BJ (cell line): ENCODE data around the gene RBM7. TPM values are rescaled to one million over a fixed set of nuclear protein-coding genes. Genes with fewer than 3 reads are reported as not detected.
A peak's percentile ranks its signal among the peaks of the same experiment; 100 is the strongest.

Source experiments
- CTCF ChIA-PET: fragments of 350-600 bp; formaldehyde crosslinking; extraction: SDS; loops from one replicate; lab custom pipeline; 2021; ENCODE audit warnings: antibody characterized with exemption, inconsistent platforms; lab: Yijun Ruan, JAX
- POLR2A ChIA-PET: fragments of 300-600 bp; sonication (Branson Sonifier 250); formaldehyde crosslinking; extraction: SDS; loops from one replicate; lab custom pipeline; 2021; ENCODE audit warnings: antibody characterized with exemption; lab: Charles Lee
- DNase-seq: peaks from one replicate; pipeline ENCODE4 v3.0.0-alpha.2; 2011; ENCODE audit warnings: low read depth
- H3K27me3 ChIP-seq: 2 replicates; pipeline ENCODE4 v1.6.0; 2011; ENCODE audit warnings: low read length; ENCODE audit not compliant: control insufficient read depth, insufficient read depth
- H3K36me3 ChIP-seq: 2 replicates; pipeline ENCODE4 v1.5.1; 2011; ENCODE audit warnings: low read length; ENCODE audit not compliant: control insufficient read depth, insufficient read depth
- H3K4me3 ChIP-seq: 2 replicates; pipeline ENCODE4 v1.5.1; 2011; ENCODE audit warnings: low read depth, mild to moderate bottlenecking, control low read depth, low read length
- CTCF ChIP-seq: IDR thresholded peaks from 2 replicates; pipeline ENCODE4 v1.5.1; 2011; ENCODE audit warnings: low read depth, mild to moderate bottlenecking, control low read depth, inconsistent platforms, low read length, moderate library complexity; ENCODE audit not compliant: insufficient read depth
- polyA plus RNA-seq: library from polyadenylated mRNA; depleted of rRNA; stranded (reverse); fragments of >200 nt; gene quantifications from 2 replicates; pipeline ENCODE4 v1.2.3, GENCODE V29; 2011

Gene RBM7
- polyA plus RNA-seq, 1 experiment: 35.5 TPM

- POLR2A ChIA-PET: no interaction called here
- TF ChIP-seq CTCF: no peak
- H3K36me3 ChIP-seq: peaks cover 2% of the 10 kb centered on the region
- CTCF ChIA-PET: no interaction called here
- no peaks in the 10 kb centered on the region for H3K27me3 ChIP-seq
- DNase-seq: no peak
- peak overlapping the region; percentile 72 for H3K4me3 ChIP-seq
Measured at GRCh38 chr11:114400915-114401223, 403 bp downstream of the RBM7 start.

DNA sequence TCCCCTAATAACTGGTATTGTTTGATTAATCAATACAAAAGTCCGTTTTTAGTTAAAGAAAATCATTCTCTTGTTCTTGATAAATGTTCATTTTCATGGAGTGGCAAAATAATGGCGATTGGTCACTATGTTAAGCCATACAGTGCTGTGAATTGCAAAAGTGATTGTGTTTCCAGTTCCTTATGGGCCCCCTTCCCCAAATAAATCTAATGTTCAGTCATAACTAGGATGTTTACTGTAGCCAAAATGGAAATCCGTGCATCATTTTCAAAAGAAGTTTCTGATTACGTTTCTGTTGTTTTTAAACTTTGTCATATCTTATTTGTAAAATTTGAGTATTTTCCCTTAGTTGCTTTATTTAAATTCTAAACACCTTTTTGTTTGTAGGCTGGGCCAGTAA is 845 bp downstream of the RBM7 start:
- Histone ChIP-seq H3K27me3 (no peaks in the 10 kb centered on the region), H3K4me3 (peak overlapping the region; percentile 72), H3K36me3 (peaks cover 2% of the 10 kb centered on the region)
- DNase-seq: no peak
- no peak for TF ChIP-seq CTCF
- ChIA-PET CTCF (no interaction called here), POLR2A (no interaction called here)

DNA sequence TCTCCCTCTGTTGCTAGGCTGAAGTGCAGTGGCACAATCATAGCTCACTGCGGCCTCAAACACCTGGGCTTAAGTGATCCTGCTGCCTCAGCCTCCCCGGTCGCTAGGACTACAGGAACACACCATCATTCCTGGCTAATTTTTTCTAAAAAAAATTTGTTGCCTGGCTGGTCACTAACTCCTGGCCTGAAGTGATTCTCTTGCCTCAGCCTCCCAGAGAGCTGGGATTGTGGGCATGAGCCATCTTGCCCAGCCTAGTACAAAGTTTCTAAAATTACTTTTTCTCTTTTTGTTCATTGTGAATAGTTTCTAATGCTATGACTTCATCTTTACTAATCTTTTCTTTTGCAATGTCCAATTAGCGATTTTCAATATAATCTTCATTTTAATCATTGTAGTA is 12.5 kb downstream of the RBM7 start:
- no peak for DNase-seq
- CTCF ChIA-PET: no interaction called here
- TF ChIP-seq CTCF: no peak
- Histone ChIP-seq H3K4me3 (no peak overlapping the region), H3K36me3 (peaks cover 3% of the 10 kb centered on the region), H3K27me3 (no peaks in the 10 kb centered on the region)
- POLR2A ChIA-PET: no interaction called here

DNA sequence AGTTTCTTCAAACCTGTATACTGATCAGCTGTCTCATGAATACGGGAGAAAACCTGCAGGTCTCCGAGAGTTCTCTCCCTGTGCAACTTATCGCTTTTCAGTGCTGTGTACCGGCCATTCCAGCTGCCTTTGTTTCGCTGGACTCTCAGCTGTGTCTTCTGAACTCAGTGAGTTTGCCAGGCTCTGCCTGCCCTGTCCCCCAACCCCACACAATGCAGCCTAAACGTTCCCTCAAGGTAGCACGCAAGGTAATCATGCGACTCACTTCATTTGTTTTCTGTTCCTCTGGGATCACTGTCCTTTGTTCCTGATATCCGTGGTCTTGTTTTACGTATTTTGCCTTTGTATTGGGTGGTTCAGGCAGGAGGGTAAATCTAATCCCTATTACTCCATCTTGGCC is 13.5 kb downstream of the RBM7 start:
- no peak for DNase-seq
- no peaks in the 10 kb centered on the region for H3K27me3 ChIP-seq
- CTCF ChIA-PET: no interaction called here
- POLR2A ChIA-PET: no interaction called here
- H3K4me3 ChIP-seq: no peak overlapping the region
- no peak for TF ChIP-seq CTCF
- H3K36me3 ChIP-seq: peaks cover 3% of the 10 kb centered on the region

DNA sequence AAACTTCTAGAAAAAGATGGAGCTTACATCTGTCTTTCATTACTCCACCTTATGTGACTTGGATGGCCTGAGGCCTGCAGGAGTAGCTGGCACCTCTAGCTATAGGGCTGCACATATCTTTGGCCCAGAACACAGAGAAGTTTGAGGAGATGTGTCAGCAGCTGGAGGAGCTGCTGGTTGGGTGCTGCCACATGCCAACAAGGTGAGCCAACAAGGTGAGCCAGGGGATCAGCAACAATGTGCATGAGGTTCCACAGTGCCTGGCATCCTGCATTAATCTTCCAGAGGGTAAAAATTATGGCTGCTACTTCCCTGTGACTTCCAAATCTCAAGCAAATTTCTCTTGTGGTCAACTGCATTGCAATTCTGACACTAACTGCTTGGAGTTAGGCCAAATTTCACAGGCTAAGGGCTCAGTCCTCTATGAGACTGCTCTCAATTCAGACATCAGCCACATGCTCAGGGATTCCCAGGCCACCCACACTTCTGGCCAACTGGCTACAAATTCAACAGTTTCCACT is 16.0 kb downstream of the RBM7 start:
- ChIA-PET CTCF (no interaction called here), POLR2A (no interaction called here)
- no peak for TF ChIP-seq CTCF
- no peak for DNase-seq
- no peak overlapping the region for H3K4me3 ChIP-seq
- H3K36me3 ChIP-seq: peaks cover 3% of the 10 kb centered on the region; the same call in 1 of the 2 replicates
- no peaks in the 10 kb centered on the region for H3K27me3 ChIP-seq
